ENCODE data around the gene FUT4.
"Not testable (repeated sequence)": the region's sequence is repeated elsewhere in the genome, so short reads cannot be mapped to it uniquely, and the experiment has no call there.

Gene FUT4

GRCh38 chr11:94533696-94534630 is 9.8 kb upstream of the FUT4 start:
- DNase-seq, result no peak

GRCh38 chr11:94536386-94536785 is 7.3 kb upstream of the FUT4 start:
- no peak for DNase-seq

GRCh38 chr11:94537031-94537600 is 6.6 kb upstream of the FUT4 start:
- no peak for DNase-seq

DNA sequence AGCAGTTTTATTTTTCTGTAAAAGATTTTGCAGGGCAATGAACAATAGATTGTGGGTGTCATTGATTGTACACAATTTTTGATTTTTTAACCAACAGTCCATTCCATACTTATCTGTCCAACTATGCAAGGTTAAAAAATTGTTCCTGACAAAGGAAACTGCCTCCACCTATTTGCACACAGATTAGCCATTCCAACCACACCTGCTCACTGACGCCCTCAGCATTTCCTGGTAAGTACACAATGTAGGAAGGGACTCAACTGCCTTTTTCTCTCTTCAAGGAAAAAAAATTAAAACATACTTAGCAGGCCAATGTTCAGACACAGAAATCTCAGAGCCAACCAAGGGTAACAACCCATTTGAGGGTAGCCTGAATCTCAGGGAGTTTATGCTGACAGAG is 4.3 kb upstream of the FUT4 start:
- no peak for DNase-seq

DNA sequence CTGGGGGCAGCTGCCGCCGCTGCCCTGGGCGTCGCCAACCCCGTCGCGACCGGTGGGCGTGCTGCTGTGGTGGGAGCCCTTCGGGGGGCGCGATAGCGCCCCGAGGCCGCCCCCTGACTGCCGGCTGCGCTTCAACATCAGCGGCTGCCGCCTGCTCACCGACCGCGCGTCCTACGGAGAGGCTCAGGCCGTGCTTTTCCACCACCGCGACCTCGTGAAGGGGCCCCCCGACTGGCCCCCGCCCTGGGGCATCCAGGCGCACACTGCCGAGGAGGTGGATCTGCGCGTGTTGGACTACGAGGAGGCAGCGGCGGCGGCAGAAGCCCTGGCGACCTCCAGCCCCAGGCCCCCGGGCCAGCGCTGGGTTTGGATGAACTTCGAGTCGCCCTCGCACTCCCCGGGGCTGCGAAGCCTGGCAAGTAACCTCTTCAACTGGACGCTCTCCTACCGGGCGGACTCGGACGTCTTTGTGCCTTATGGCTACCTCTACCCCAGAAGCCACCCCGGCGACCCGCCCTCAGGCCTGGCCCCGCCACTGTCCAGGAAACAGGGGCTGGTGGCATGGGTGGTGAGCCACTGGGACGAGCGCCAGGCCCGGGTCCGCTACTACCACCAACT is 1.0 kb downstream of the FUT4 start:
- DNase-seq, result no peak

GRCh38 chr11:94545264-94546161 is 1.8 kb downstream of the FUT4 start:
- no peak for DNase-seq

DNA sequence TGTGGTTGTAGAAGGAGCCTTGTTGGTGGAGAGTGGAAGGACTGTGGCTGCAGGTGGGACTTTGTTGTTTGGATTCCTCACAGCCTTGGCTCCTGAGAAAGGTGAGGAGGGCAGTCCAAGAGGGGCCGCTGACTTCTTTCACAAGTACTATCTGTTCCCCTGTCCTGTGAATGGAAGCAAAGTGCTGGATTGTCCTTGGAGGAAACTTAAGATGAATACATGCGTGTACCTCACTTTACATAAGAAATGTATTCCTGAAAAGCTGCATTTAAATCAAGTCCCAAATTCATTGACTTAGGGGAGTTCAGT is 2.4 kb downstream of the FUT4 start:
- no peak for DNase-seq

GRCh38 chr11:94546886-94547285 is 3.2 kb downstream of the FUT4 start:
- no peak for DNase-seq

DNA sequence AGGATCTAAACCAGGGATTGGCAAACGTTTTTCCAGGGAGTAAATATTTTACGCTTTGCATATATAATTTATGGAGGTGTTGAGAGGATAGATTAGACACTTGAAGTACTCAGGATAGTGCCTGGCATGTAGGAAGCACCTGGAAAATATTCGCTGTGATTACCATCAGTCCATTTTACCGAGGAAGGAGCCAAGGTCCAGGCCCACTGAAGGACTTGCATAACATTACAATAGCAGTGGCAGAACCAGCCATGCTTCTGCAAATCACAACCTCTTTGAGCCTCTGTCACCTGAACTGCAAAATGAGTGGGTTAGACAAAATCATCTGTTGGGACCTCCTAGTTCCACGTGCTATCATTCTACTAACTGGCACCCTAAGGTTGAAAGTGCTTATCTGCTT is 5.4 kb downstream of the FUT4 start:
- DNase-seq, result no peak

DNA sequence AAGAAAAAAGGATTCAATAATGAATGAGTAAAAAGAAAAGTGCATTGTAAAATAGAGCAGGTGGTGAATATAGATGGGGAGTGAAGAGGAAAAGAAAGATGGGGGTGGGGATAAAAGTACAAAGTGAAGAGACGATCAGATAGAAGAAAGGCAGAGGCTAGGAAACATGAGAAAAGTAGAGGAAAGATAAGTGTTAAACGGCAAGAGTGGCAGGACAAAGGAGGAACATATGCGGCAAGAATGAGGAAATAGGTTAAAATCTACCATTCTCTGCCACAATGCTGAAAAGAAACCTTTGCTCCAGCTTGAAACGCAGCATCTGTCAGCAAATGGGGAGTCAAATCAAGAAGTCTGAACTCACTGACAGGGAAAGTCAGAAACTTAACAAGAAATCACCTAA is 6.8 kb downstream of the FUT4 start:
- DNase-seq, result no peak

GRCh38 chr11:94553938-94554337 is 10.2 kb downstream of the FUT4 start:
- DNase-seq, result no peak

DNA sequence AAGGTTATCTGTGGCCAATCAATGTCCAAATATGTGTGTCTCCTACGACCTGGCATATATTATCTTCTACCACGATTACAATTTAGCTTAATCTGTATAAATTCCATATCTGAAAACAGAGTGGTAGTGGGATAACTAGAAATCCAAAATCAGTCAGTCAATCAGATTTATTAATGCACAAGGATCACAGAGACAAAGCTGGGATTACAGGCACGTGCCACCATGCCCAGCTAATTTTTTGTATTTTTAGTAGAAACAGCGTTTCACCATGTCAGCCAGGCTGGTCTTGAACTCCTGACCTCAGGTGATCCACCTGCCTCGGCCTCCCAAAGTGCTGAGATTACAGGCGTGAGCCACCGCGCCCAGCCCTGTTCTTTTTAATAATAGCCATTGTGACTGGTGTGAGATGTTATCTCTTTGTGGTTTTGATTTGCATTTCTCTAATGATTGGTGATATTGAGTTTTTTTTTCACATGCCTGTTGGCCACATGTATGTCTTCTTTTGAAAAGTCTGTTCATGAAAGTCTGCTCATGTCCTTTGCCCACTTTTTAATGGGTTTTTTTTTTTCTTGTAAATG is 12.1 kb downstream of the FUT4 start:
- DNase-seq, result not testable (repeated sequence)

DNA sequence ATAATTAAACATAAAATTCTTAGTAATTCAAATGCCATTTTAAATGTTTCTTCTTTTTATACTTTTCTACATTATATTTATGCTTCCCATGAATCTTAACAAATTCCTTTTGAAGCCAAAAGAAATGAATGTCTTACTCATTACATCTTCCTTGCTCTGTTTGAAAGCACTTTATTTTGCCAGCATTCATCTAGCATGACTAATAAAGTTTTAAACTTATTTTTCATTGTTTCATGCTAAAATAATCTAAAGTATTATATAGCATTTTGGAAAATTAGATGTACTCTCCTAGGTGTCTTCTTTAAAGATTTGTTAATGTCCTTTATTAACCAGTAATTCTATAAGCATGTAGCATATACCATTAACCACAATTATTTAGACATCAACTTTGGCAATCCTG is 13.7 kb downstream of the FUT4 start:
- DNase-seq, result no peak

GRCh38 chr11:94557992-94558391 is 14.3 kb downstream of the FUT4 start:
- DNase-seq, result no peak

DNA sequence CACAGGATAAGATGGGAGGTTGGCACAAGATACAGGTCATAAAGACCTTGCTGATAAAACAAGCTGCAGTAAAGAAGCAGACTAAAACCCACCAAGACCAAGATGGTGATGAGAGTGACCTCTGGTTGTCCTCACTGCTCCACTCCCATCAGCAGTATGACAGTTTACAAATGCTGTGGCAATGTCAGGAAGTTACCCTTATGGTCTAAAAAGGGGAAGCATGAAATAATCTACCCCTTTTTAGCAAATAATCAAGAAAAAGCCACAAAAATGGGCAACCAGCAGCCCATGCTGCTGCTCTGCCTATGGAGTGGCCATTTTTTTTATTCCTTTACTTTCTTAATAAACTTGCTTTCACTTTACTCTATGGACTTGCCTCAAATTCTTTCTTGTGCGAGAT is 14.7 kb downstream of the FUT4 start:
- DNase-seq, result no peak

GRCh38 chr11:94558932-94559331 is 15.2 kb downstream of the FUT4 start:
- DNase-seq, result no peak

DNA sequence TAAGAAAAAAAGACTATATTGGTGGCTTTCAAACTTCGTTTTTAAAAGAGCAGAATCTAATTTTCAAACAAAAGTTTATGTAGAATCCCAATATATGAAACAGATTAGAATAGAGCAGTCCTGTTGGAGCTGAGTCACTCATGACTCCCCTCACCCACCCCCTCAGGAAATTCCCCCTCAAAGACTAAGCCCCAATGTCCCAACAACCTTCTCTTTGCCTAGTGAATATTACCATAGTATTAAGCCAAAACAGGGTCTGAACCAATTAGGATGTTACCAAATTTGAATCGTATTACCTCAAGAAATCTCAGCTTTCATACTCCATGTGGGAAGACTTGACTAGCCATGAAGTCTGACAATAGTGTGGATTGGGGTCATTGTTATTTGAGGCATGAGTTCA is 15.6 kb downstream of the FUT4 start:
- DNase-seq, result no peak

- no peak for DNase-seq
Measured at GRCh38 chr11:94560834-94561233, 17.1 kb downstream of the FUT4 start.

GRCh38 chr11:94563176-94563847 is 19.6 kb downstream of the FUT4 start:
- no peak for DNase-seq

GRCh38 chr11:94563848-94564467 is 20.2 kb downstream of the FUT4 start:
- no peak for DNase-seq

- DNase-seq, result no peak
Measured at GRCh38 chr11:94567181-94567670, 23.5 kb downstream of the FUT4 start, which contains the start of gene PIWIL4. Gene PIWIL4, plus strand, starts transcription at chr11:94567368. Its CDS starts 151 bp downstream, at chr11:94567519.

All from activated CD4-positive, alpha-beta T cell treated with anti-CD3 and anti-CD28 coated beads, Interleukin-2, amount 50 U/mL, for 48 hours (primary cell).